Neuronal stem cell (in vitro differentiated cells): Measurements from ENCODE around the gene WWC2.

Source experiments
- DNase-seq: peaks from one replicate; pipeline ENCODE4 v3.0.0-alpha.2; 2013; ENCODE audit warnings: low spot score
- H2AFZ ChIP-seq: one replicate; pipeline ENCODE4 v1.6.1; 2013; ENCODE audit warnings: mild to moderate bottlenecking, low read length, inconsistent platforms
- H2AK5ac ChIP-seq: 2 replicates; pipeline ENCODE4 v1.6.1; 2013; ENCODE audit warnings: low read depth, mild to moderate bottlenecking, inconsistent platforms, low read length, moderate library complexity, mixed read lengths
- H2BK120ac ChIP-seq: 2 replicates; pipeline ENCODE4 v1.6.1; 2013; ENCODE audit warnings: low read depth, mild to moderate bottlenecking, inconsistent platforms, low read length, moderate library complexity, mixed read lengths
- H2BK12ac ChIP-seq: one replicate; pipeline ENCODE4 v1.6.1; 2013; ENCODE audit warnings: low read length, inconsistent platforms
- H2BK15ac ChIP-seq: 2 replicates; pipeline ENCODE4 v1.6.1; 2013; ENCODE audit warnings: mild to moderate bottlenecking, low read length, inconsistent platforms, mixed read lengths
- H2BK5ac ChIP-seq: one replicate; pipeline ENCODE4 v1.6.1; 2013; ENCODE audit warnings: inconsistent platforms, mild to moderate bottlenecking, low read length, moderate library complexity
- H3K14ac ChIP-seq: one replicate; pipeline ENCODE4 v1.6.1; 2013; ENCODE audit warnings: low read length, inconsistent platforms
- H3K18ac ChIP-seq: 2 replicates; pipeline ENCODE4 v1.6.1; 2013; ENCODE audit warnings: low read length, inconsistent platforms
- H3K23ac ChIP-seq: 2 replicates; pipeline ENCODE4 v1.6.1; 2013; ENCODE audit warnings: low read depth, mild to moderate bottlenecking, mixed read lengths, low read length, inconsistent platforms; ENCODE audit not compliant: poor library complexity
- H3K27ac ChIP-seq: replicated peaks from 3 replicates; pipeline ENCODE4 v1.5.1; 2013; ENCODE audit warnings: low read length, inconsistent platforms
- H3K27me3 ChIP-seq, 3 experiments: 2 replicates each; pipeline ENCODE4 v1.6.1; 2013; ENCODE audit warnings: low read length in 3 of 3, mild to moderate bottlenecking in 2 of 3, inconsistent platforms in 1 of 3, low read depth in 1 of 3, mixed read lengths in 1 of 3, moderate library complexity in 1 of 3; ENCODE audit not compliant: control insufficient read depth in 3 of 3, insufficient read depth in 3 of 3
- H3K36me3 ChIP-seq, 2 donors: replicated peaks in 1 of 2; 2 replicates each; pipeline ENCODE4 v1.6.1; 2013; ENCODE audit warnings: low read length in 2 of 2; ENCODE audit not compliant: control insufficient read depth in 2 of 2, insufficient read depth in 2 of 2
- H3K4ac ChIP-seq: 2 replicates; pipeline ENCODE4 v1.6.1; 2013; ENCODE audit warnings: inconsistent platforms, mild to moderate bottlenecking, low read length, moderate library complexity
- H3K4me1 ChIP-seq, 2 donors: 1 replicate in 1 of 2; 2 replicates in 1 of 2; pipeline ENCODE4 v1.6.1; 2013; ENCODE audit warnings: low read length in 2 of 2, low read depth in 1 of 2; ENCODE audit not compliant: control insufficient read depth in 2 of 2, insufficient read depth in 1 of 2
- H3K4me2 ChIP-seq: one replicate; pipeline ENCODE4 v1.6.1; 2013; ENCODE audit warnings: mild to moderate bottlenecking, low read length, inconsistent platforms; ENCODE audit not compliant: insufficient read depth, poor library complexity, severe bottlenecking
- H3K4me3 ChIP-seq, 2 donors: 2 replicates each; pipeline ENCODE4 v1.5.1; 2013; ENCODE audit warnings: low read length in 2 of 2, mild to moderate bottlenecking in 2 of 2, inconsistent platforms in 1 of 2, moderate library complexity in 1 of 2
- H3K79me1 ChIP-seq: one replicate; pipeline ENCODE4 v1.6.1; 2013; ENCODE audit warnings: low read depth, mild to moderate bottlenecking, inconsistent platforms, low read length, moderate library complexity
- H3K9ac ChIP-seq: one replicate; pipeline ENCODE4 v1.6.1; 2013; ENCODE audit warnings: mild to moderate bottlenecking, low read depth, low read length, inconsistent platforms; ENCODE audit not compliant: poor library complexity
- H3K9me3 ChIP-seq, 2 donors: replicated peaks in 1 of 2; 2 replicates each; pipeline versions ENCODE3 to v1.6.1; 2013; ENCODE audit warnings: low read length in 2 of 2, mild to moderate bottlenecking in 2 of 2, inconsistent platforms in 1 of 2, low read depth in 1 of 2, mixed read lengths in 1 of 2, moderate library complexity in 1 of 2; ENCODE audit not compliant: control insufficient read depth in 2 of 2, insufficient read depth in 1 of 2
- H4K8ac ChIP-seq: one replicate; pipeline ENCODE4 v1.6.1; 2013; ENCODE audit warnings: low read depth, mild to moderate bottlenecking, inconsistent platforms, low read length, moderate library complexity
- H4K91ac ChIP-seq: one replicate; pipeline ENCODE4 v1.6.1; 2013; ENCODE audit warnings: low read length, low read depth, mild to moderate bottlenecking, inconsistent platforms; ENCODE audit not compliant: poor library complexity
- WGBS, 2 donors: extraction: QIAGEN DNeasy Blood & Tissue Kit; methylation state at CpG; one replicate each; pipeline ENCODE4 v1.1.7; 2013; ENCODE audit warnings: missing lambda C conversion rate in 2 of 2, mixed read lengths in 1 of 2; ENCODE audit not compliant: insufficient read length in 2 of 2, insufficient replicate concordance in 1 of 2; ENCODE audit errors: extremely low coverage in 2 of 2; 5-methylcytosine and 5-hydroxymethylcytosine counted together

WWC2 gene

DNA sequence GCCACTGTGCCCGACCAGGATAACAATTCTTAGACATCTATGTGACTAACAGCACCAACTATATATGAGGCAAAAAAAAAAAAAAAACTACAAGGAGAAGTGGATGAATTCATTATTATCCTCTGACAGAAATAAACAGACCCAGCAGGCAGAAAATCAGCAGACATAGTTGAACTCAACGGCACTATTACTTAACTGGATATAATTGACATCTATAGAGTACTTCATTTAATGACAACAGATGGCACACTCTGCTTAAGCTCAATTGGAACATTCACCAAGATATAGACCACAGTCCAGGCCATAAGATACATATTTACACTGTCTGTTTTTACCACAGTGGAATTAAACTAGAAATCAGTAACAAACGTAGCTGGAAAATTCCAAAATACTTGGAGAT, 207.8 kb downstream of the WWC2 start:
- Histone ChIP-seq H2AK5ac (no peak overlapping the region), H3K4ac (no peak overlapping the region), H3K27ac (no peak overlapping the region), H3K9me3 (peaks cover 0 to 12% of the 10 kb centered on the region in 2 donors), H3K36me3 (peaks cover 3 to 21% of the 10 kb centered on the region in 2 donors), H3K18ac (no peak overlapping the region), H2BK15ac (no peak overlapping the region), H3K23ac (no peak overlapping the region), H3K4me1 (no peaks in the 10 kb centered on the region), H2BK5ac (no peak overlapping the region), H2BK12ac (no peak overlapping the region), H3K4me2 (no peak overlapping the region), H4K91ac (no peak overlapping the region), H2AFZ (no peak overlapping the region), H4K8ac (no peak overlapping the region), H3K79me1 (no peaks in the 10 kb centered on the region), H2BK120ac (no peak overlapping the region), H3K14ac (no peak overlapping the region), H3K9ac (no peak overlapping the region), H3K4me3 (no peak overlapping the region), H3K27me3 (no peaks in the 10 kb centered on the region)
- DNase-seq, result no peak
- no CpG with 5 or more reads among the region's 3 CpGs for WGBS, 2 donors

DNA sequence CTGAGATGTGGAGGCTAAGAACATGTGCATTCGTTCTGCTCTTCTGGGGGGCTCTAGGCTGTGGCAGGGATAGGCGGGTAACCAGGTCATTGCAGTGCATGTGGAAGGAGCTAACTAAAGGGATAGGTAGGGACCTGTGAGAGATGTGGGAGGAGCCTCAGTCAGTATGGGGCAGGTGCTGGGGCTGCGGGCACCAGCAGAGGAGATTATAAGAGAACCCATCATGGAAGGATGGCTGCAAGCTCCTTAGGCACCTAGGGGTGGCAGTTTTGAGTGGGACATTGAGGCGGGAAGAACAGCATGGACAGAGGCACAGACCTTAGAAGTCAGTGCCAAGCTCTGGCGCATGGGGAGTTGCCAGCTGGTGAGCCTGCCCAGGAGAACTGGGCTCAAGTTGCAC, 213.8 kb downstream of the WWC2 start:
- Histone ChIP-seq H3K18ac (no peak overlapping the region), H3K4me2 (no peak overlapping the region), H3K9ac (no peak overlapping the region), H2BK15ac (no peak overlapping the region), H3K4me3 (no peak overlapping the region), H3K79me1 (no peaks in the 10 kb centered on the region), H2BK12ac (no peak overlapping the region), H3K27ac (no peak overlapping the region), H4K8ac (no peak overlapping the region), H2AFZ (no peak overlapping the region), H2AK5ac (no peak overlapping the region), H3K9me3 (no peaks in the 10 kb centered on the region), H2BK120ac (no peak overlapping the region), H3K23ac (no peak overlapping the region), H3K4me1 (no peaks in the 10 kb centered on the region), H3K14ac (no peak overlapping the region), H3K27me3 (no peaks in the 10 kb centered on the region), H4K91ac (no peak overlapping the region), H3K36me3 (peaks cover 11 to 43% of the 10 kb centered on the region in 2 donors), H3K4ac (no peak overlapping the region), H2BK5ac (peak overlapping the region; percentile 46)
- no CpG with 5 or more reads among the region's 5 CpGs for WGBS, 2 donors
- DNase-seq, result no peak

GRCh38 chr4:183314336-183314735, 215.3 kb downstream of the WWC2 start:
- H4K8ac ChIP-seq, result no peak overlapping the region
- DNase-seq, result no peak
- H3K9me3 ChIP-seq, result no peaks in the 10 kb centered on the region
- H2AFZ ChIP-seq, result no peak overlapping the region
- no peak overlapping the region for H2BK5ac ChIP-seq
- H3K9ac ChIP-seq, result no peak overlapping the region
- no peaks in the 10 kb centered on the region for H3K79me1 ChIP-seq
- H3K14ac ChIP-seq, result no peak overlapping the region
- no peak overlapping the region for H4K91ac ChIP-seq
- H3K18ac ChIP-seq, result no peak overlapping the region
- H3K4me2 ChIP-seq, result no peak overlapping the region
- H2BK15ac ChIP-seq, result no peak overlapping the region
- no peaks in the 10 kb centered on the region for H3K27me3 ChIP-seq
- H3K36me3 ChIP-seq, result peaks cover 11 to 51% of the 10 kb centered on the region in 2 donors
- no peak overlapping the region for H3K4ac ChIP-seq
- H3K4me1 ChIP-seq, result no peaks in the 10 kb centered on the region
- no peak overlapping the region for H2BK120ac ChIP-seq
- no peak overlapping the region for H3K23ac ChIP-seq
- H3K4me3 ChIP-seq, result no peak overlapping the region
- no CpG with 5 or more reads among the region's 15 CpGs for WGBS, 2 donors
- no peak overlapping the region for H2BK12ac ChIP-seq
- H2AK5ac ChIP-seq, result no peak overlapping the region
- H3K27ac ChIP-seq, result no peak overlapping the region

GRCh38 chr4:183314806-183315205, 215.7 kb downstream of the WWC2 start:
- no peak overlapping the region for H3K4me2 ChIP-seq
- H3K23ac ChIP-seq, result no peak overlapping the region
- H3K27me3 ChIP-seq, result no peaks in the 10 kb centered on the region
- no peak overlapping the region for H3K18ac ChIP-seq
- H2AFZ ChIP-seq, result no peak overlapping the region
- no peaks in the 10 kb centered on the region for H3K9me3 ChIP-seq
- H3K4me1 ChIP-seq, result no peaks in the 10 kb centered on the region
- no peak overlapping the region for H3K14ac ChIP-seq
- peaks cover 11 to 52% of the 10 kb centered on the region in 2 donors for H3K36me3 ChIP-seq
- no peak overlapping the region for H3K27ac ChIP-seq
- H3K4ac ChIP-seq, result no peak overlapping the region
- DNase-seq, result no peak
- H2BK12ac ChIP-seq, result no peak overlapping the region
- no peak overlapping the region for H4K8ac ChIP-seq
- no peak overlapping the region for H2BK15ac ChIP-seq
- H2BK5ac ChIP-seq, result no peak overlapping the region
- H2AK5ac ChIP-seq, result no peak overlapping the region
- WGBS, 2 donors, result no CpG with 5 or more reads among the region's 9 CpGs
- H3K9ac ChIP-seq, result no peak overlapping the region
- H2BK120ac ChIP-seq, result no peak overlapping the region
- no peaks in the 10 kb centered on the region for H3K79me1 ChIP-seq
- H4K91ac ChIP-seq, result no peak overlapping the region
- H3K4me3 ChIP-seq, result no peak overlapping the region
